Measurements from ENCODE around the gene PLXNB2. TPM values are rescaled to one million over a fixed set of nuclear protein-coding genes. Genes with fewer than 3 reads are reported as not detected.
A peak's percentile ranks its signal among the peaks of the same experiment; 100 is the strongest.

Gene PLXNB2
- total RNA-seq, 1 donor from 2014 or later = 287 TPM

DNA sequence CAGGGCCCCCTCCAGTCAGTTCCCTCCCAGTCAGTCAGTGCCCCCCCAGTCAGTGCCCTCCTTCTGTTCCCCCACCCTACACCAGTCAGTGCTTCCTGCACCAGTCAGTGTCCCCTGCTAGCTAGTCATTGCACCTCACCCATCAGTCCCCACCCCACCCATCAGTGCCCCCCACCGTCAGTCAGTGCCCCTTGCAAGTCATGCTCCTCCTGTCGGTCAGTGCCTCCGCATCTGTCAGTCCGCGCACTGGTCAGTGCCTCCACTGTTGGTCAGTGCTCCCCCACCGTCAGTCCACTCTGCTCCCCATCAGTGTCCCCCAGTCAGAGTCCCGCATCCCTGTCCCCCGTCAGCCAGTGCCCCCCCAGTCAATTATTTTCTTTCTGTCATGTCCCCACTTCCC, 39.0 kb upstream of the PLXNB2 start:
- H3K9me3 ChIP-seq = no peaks in the 10 kb centered on the region
- H3K4me1 ChIP-seq = peaks cover 3 to 4% of the 10 kb centered on the region in 2 donors
- H3K27ac ChIP-seq = no peak overlapping the region
- H3K27me3 ChIP-seq = no peaks in the 10 kb centered on the region
- no peak for DNase-seq (ENCODE audit: low spot score in 2 of 2)
- peaks cover 2% of the 10 kb centered on the region in 2 donors for H3K36me3 ChIP-seq
- H3K4me3 ChIP-seq = no peak overlapping the region
- TF ChIP-seq, protein P1, sequence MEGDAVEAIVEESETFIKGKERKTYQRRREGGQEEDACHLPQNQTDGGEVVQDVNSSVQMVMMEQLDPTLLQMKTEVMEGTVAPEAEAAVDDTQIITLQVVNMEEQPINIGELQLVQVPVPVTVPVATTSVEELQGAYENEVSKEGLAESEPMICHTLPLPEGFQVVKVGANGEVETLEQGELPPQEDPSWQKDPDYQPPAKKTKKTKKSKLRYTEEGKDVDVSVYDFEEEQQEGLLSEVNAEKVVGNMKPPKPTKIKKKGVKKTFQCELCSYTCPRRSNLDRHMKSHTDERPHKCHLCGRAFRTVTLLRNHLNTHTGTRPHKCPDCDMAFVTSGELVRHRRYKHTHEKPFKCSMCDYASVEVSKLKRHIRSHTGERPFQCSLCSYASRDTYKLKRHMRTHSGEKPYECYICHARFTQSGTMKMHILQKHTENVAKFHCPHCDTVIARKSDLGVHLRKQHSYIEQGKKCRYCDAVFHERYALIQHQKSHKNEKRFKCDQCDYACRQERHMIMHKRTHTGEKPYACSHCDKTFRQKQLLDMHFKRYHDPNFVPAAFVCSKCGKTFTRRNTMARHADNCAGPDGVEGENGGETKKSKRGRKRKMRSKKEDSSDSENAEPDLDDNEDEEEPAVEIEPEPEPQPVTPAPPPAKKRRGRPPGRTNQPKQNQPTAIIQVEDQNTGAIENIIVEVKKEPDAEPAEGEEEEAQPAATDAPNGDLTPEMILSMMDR (IDR thresholded peaks at IDR 0.05) = no peak
- intact Hi-C loops (cut with DNase I) = no loop called here

GRCh38 chr22:50343541-50343935, 36.1 kb upstream of the PLXNB2 start:
- intact Hi-C loops (cut with DNase I) = loop anchor here (2.0 kb wide), 3 partner anchors 35 to 99 kb away; partner anchors contain the start of gene TUBGCP6

DNA sequence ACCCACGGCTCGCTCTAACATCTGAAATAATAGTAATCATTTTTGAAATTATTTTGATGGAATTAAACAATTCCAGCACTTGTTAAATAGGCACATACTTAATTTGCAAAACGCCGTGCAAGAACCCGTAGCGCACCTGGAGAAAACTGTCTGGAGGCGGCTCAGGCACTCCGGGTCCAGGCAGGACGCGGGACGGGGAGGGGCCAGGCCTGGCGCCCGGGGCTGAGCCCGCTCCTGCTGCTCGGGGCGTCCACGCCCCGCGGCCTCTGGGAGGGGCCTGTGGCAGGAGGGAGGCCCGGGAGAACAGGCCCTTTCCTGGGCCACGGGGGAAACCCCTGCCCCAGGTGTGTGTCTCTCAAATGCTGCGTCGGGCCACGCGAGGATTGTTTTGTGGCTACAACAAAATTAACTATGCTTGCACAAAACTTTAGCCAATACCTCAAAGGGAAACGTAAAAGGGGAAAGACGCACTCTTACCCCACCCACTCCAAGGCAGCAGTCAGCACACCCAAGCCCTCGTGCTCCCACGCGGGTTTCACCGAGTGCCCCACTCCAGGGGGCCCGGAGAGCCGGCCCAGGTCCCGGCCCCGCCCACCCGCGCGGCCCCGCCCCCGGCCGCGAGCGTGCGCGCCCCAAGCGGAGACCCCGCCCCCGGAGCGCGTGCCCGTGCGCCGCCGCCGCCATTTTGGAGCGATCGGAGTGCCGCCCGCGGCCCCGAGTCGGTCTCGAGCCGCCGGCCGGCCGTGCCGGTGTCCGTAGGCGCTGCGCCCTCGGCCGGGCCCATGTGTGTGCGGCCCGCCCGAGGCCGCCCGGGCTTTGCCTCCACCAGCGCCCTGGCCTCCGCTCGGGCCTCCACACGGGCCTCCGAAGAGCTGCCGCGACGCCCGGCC, 35.5 kb upstream of the PLXNB2 start, which contains the start of gene PPP6R2:
Gene PPP6R2, plus strand, starts transcription at position 677 of the 890 bp plus-strand sequence. CDS start 50,582 bp downstream, outside the sequence.
- TF ChIP-seq, protein P1 (IDR thresholded peaks at IDR 0.05) = no peak

More at GRCh38 chr22:50343541-50343935, 36.1 kb upstream of the PLXNB2 start:
- Histone ChIP-seq H3K27me3 (no peaks in the 10 kb centered on the region), H3K27ac (peak overlapping the region; percentile 48 to 83), H3K4me3 (peak overlapping the region; percentile 81 to 100), H3K36me3 (no peaks in the 10 kb centered on the region), H3K9me3 (no peaks in the 10 kb centered on the region), H3K4me1 (peaks cover 3 to 4% of the 10 kb centered on the region in 2 donors)
- TF ChIP-seq, protein P1 (IDR thresholded peaks at IDR 0.05) = no peak
- no peak for DNase-seq (ENCODE audit: low spot score in 2 of 2)

GRCh38 chr22:50341977-50342650, 34.7 kb upstream of the PLXNB2 start:
- H3K36me3 ChIP-seq = no peaks in the 10 kb centered on the region
- H3K27ac ChIP-seq = no peak overlapping the region
- TF ChIP-seq, protein P1 (IDR thresholded peaks at IDR 0.05) = peak; percentile 91 to 98 (median 97)
- intact Hi-C loops (cut with DNase I) = loop anchor here (1.0 to 2.0 kb wide), 5 partner anchors 15 to 97 kb away; partner anchors contain the start of genes DENND6B and TUBGCP6
- no peaks in the 10 kb centered on the region for H3K27me3 ChIP-seq
- H3K4me3 ChIP-seq = peak overlapping the region; percentile 81 to 100
- peak in 1 of 2 donors; percentile 94 for DNase-seq (ENCODE audit: low spot score in 2 of 2)
- H3K4me1 ChIP-seq = peaks cover 3 to 4% of the 10 kb centered on the region in 2 donors
- H3K9me3 ChIP-seq = no peaks in the 10 kb centered on the region

More for the DNA sequence above, 35.5 kb upstream of the PLXNB2 start, which contains the start of gene PPP6R2:
- Histone ChIP-seq H3K4me3 (peak within 1 kb of the TSS; percentile 81 to 100), H3K36me3 (no peaks in the 10 kb centered on the region), H3K27me3 (no peaks in the 10 kb centered on the region), H3K4me1 (peaks cover 3 to 4% of the 10 kb centered on the region in 2 donors), H3K9me3 (no peaks in the 10 kb centered on the region), H3K27ac (peak within 1 kb of the TSS; percentile 53 to 83)
- peak in 1 of 2 donors; percentile 91 for DNase-seq (ENCODE audit: low spot score in 2 of 2)
- intact Hi-C loops (cut with DNase I) = loop anchor here (1.0 to 2.0 kb wide), 5 partner anchors 16 to 98 kb away; partner anchors contain the start of genes DENND6B and TUBGCP6
